Ovary (tissue), 9 donors: ENCODE data around the gene MOSMO. TPM values are rescaled to one million over a fixed set of nuclear protein-coding genes. Genes with fewer than 3 reads are reported as not detected.
"Not testable (repeated sequence)": the region's sequence is repeated elsewhere in the genome, so short reads cannot be mapped to it uniquely, and the experiment has no call there.

Source experiments
- DNase-seq, 5 donors: peaks; one replicate each; pipeline ENCODE4 v3.0.0-alpha.2; 2019 to 2020
- H3K27ac ChIP-seq, 2 donors: fragments of 200-600 bp; one replicate each; pipeline versions ENCODE4 v1.5.1 to v1.8.0; 2019 to 2022
- H3K27me3 ChIP-seq: fragments of 200-600 bp; one replicate; pipeline ENCODE4 v1.8.0; 2022
- H3K36me3 ChIP-seq: fragments of 200-600 bp; sonication (generic); one replicate; pipeline ENCODE4 v1.5.1; 2019
- H3K4me1 ChIP-seq: one replicate; pipeline ENCODE4 v1.8.1; 2013; ENCODE audit warnings: mild to moderate bottlenecking, moderate library complexity; ENCODE audit not compliant: insufficient read depth
- H3K4me3 ChIP-seq: fragments of 200-600 bp; sonication (generic); one replicate; pipeline ENCODE4 v1.5.1; 2017
- H3K9me3 ChIP-seq, 2 donors: fragments of 200-600 bp in 1 of 2; sonication (generic) in 1 of 2; one replicate each; pipeline versions ENCODE4 v1.5.1 to v1.8.1; 2013 to 2019; ENCODE audit warnings: mild to moderate bottlenecking in 1 of 2, moderate library complexity in 1 of 2
- EP300 ChIP-seq: sonication (generic); formaldehyde crosslinking; IDR thresholded peaks from one replicate; pipeline ENCODE4 v1.6.1; 2017; ENCODE audit warnings: antibody characterized with exemption
- POLR2A ChIP-seq: fragments of 450-650 bp; IDR thresholded peaks from one replicate; pipeline ENCODE4 v1.6.1; 2017; ENCODE audit warnings: antibody characterized with exemption, mild to moderate bottlenecking, moderate library complexity
- WGBS, 3 donors: extraction: QIAGEN DNeasy Blood & Tissue Kit in 1 of 3; methylation state at CpG; one replicate each; pipeline versions ENCODE4 v1.1.5 to v1.1.7; 2013 to 2017; 5-methylcytosine and 5-hydroxymethylcytosine counted together
- intact Hi-C, 4 donors: fragments of 100-400 bp; cut with DNase I; formaldehyde crosslinking; loops; one replicate each; pipeline versions ENCODE4 v1.11.0 to v1.15.1; 2022 to 2023
- polyA plus RNA-seq, 2 donors: library from polyadenylated mRNA; stranded (reverse); fragments of 200-250 nt in 1 of 2; fragments of 350-450 nt in 1 of 2; fragmentation: Illumina TruSeq in 1 of 2; extraction: RNeasy Lipid Tissue Mini Kit (QIAGEN cat#74804) in 1 of 2; gene quantifications; one replicate each; pipeline ENCODE4 v1.2.3, GENCODE V29; 2013 to 2014
- total RNA-seq, 7 donors: library from RNA; depleted of rRNA in 2 of 7; stranded (reverse); fragments of >200 nt in 2 of 7; fragmentation: NEBNext Ultra II Directional in 3 of 7; extraction: Animal tissue kit (Norgen Biotek cat#: 25700) in 3 of 7; gene quantifications; one replicate each; pipeline versions ENCODE4 v1.1.0 to v1.2.4, GENCODE V29; 2016 to 2023
- TF ChIP-seq, protein P1 (sequence below), 3 donors: fragments of 450-650 bp in 2 of 3; fragments of 200-600 bp in 1 of 3; IDR thresholded peaks; one replicate each; pipeline versions ENCODE4 v1.5.1 to v1.8.0; 2016 to 2022; ENCODE audit warnings: antibody characterized with exemption in 3 of 3, mild to moderate bottlenecking in 1 of 3
- donor health status: DM: no; HTN: no; CAD: no; lungs with moderate emphysema.
- donor health status: DM: no; HTN: no; CAD: no.
- donor health status: Bipolar disorder and iron deficiency.
- donor health status: DM: yes; HTN: yes; CAD: no.
- donor health status: DM: no; HTN: no; CAD: no.
- donor health status: DM: yes; HTN: yes; CAD: no.

The MOSMO gene
- total and polyA plus RNA-seq, 9 donors = 11.6 to 33.3 (median 18.2) TPM

DNA sequence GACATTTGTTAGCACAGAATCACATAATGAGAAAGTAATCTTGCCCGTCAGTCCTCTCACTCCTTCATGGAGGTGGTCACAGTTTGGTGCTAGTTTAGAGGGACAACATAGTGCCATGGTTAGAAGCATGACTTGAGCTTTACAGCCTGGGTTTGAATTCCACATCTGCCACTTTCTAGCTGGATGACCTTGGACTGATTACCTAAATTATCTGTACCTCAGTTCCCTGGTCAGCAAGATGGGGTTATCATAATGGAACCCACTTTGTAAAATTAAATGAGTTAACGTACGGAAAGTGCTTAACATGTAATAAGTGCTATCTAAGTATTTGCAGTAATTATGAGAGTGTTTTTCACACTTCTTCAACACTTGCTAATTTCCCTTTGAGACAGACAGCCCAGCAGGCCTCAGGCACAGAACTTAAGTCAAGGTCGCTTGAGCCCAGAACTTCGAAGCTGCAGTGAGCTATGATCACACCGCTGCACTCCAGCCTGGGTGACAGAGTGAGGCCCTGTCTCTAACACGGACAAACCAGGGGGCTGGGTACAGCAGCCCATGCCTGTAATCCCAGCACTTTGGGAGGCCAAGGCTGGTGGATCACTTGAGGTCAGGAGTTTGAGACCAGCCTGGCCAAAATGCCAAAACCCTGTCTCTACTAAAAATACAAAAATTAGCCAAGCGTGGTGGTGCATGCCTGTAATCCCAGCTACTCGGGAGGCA, 91.5 kb downstream of the MOSMO start:
- Histone ChIP-seq H3K36me3 (no peaks in the 10 kb centered on the region), H3K9me3 (no peaks in the 10 kb centered on the region), H3K4me3 (no peak overlapping the region), H3K4me1 (no peaks in the 10 kb centered on the region), H3K27me3 (no peaks in the 10 kb centered on the region), H3K27ac (no peak overlapping the region)
- WGBS, 3 donors = 71 to 77% (median 77%) methylated on average over 9 of the region's 9 CpGs
- TF ChIP-seq EP300 (no peak), POLR2A (no peak)
- TF ChIP-seq, protein P1, sequence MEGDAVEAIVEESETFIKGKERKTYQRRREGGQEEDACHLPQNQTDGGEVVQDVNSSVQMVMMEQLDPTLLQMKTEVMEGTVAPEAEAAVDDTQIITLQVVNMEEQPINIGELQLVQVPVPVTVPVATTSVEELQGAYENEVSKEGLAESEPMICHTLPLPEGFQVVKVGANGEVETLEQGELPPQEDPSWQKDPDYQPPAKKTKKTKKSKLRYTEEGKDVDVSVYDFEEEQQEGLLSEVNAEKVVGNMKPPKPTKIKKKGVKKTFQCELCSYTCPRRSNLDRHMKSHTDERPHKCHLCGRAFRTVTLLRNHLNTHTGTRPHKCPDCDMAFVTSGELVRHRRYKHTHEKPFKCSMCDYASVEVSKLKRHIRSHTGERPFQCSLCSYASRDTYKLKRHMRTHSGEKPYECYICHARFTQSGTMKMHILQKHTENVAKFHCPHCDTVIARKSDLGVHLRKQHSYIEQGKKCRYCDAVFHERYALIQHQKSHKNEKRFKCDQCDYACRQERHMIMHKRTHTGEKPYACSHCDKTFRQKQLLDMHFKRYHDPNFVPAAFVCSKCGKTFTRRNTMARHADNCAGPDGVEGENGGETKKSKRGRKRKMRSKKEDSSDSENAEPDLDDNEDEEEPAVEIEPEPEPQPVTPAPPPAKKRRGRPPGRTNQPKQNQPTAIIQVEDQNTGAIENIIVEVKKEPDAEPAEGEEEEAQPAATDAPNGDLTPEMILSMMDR (IDR thresholded peaks at IDR 0.05) = no peak
- DNase-seq = no peak
- intact Hi-C loops = no loop called here

DNA sequence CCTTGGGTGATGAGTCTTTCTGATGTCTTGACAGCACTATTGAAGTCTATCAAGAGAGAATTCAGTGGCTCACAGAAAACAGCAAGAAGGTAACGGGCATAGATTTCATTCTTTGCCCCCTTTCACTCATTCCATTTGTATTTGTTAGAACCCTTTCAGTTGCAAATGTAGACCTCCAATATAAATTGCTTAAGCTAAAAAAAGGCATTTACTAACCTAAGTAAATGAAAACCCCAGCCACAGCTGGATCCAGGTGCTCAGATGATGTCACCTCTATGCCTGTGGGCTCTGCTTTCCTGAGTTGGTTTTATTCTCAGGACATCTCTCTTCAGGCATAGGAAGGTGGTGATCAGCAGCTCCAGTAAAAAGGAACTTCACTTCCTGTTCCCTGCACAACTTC, 95.5 kb downstream of the MOSMO start:
- WGBS, 3 donors = 85 to 98% (median 89%) methylated on average over 1 of the region's 1 CpG
- Histone ChIP-seq H3K9me3 (no peaks in the 10 kb centered on the region), H3K27ac (no peak overlapping the region), H3K36me3 (no peaks in the 10 kb centered on the region), H3K27me3 (no peaks in the 10 kb centered on the region), H3K4me3 (no peak overlapping the region), H3K4me1 (no peaks in the 10 kb centered on the region)
- TF ChIP-seq POLR2A (no peak), EP300 (no peak)
- TF ChIP-seq, protein P1 (IDR thresholded peaks at IDR 0.05) = no peak
- intact Hi-C loops = no loop called here
- DNase-seq = no peak

DNA sequence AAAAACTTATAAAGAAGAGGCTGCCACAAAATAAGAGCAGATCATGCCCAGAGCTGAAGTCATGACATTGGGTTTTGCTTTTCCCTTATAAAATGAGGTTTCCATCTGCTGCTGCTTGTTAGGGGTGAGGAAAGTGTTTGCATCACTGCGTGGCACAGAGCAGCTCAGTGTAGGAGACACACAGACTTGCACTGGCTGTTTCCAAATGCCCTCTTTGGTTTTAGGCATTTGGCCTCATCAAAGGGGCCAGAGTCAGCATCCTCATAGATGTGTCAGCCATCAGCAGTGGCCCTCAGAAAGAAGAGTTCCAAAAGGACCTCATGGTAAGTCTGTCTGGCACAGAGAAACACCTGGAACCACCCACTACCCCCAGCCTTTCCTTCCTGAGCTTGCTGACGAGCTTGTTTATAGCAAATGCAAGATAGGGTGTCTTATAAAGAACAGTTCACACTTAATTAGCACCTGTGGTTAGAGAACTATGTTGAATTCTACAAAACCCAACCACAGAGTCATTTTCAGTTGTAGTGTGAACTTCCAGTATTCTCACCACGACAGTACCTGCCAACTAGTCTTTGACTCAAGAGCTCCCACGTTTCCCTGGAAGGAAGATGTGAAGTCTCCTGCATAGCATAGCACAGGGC, 101.5 kb downstream of the MOSMO start:
- TF ChIP-seq EP300 (no peak), POLR2A (no peak)
- TF ChIP-seq, protein P1 (IDR thresholded peaks at IDR 0.05) = no peak
- intact Hi-C loops = no loop called here
- Histone ChIP-seq H3K27ac (no peak overlapping the region), H3K9me3 (no peaks in the 10 kb centered on the region), H3K4me1 (no peaks in the 10 kb centered on the region), H3K27me3 (no peaks in the 10 kb centered on the region), H3K4me3 (no peak overlapping the region), H3K36me3 (no peaks in the 10 kb centered on the region)
- WGBS, 3 donors = 50 to 60% (median 50%) methylated on average over 4 of the region's 4 CpGs
- DNase-seq = no peak

DNA sequence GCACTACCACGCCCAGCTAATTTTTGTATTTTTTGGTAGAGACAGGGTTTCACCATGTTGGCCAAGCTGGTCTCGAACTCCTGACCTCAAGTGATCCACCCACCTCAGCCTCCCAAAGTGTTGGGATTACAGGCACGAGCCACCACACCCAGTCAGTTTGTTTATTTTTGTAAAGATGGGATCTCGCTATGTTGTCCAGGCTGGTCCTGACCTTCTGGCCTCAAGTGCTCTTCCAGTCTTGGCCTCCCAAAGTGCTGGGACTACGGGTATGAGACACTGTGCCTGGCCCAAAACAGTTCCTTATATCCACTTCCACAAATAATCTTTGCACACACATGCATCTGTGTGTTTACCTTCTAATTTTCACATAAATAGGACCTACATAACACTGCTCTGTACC, 103.7 kb downstream of the MOSMO start:
- H3K9me3 ChIP-seq, H3K27me3 ChIP-seq, intact Hi-C loops, DNase-seq, H3K27ac ChIP-seq, H3K4me1 ChIP-seq, H3K36me3 ChIP-seq, H3K4me3 ChIP-seq: not testable (repeated sequence)
- WGBS, 3 donors = 74 to 76% (median 75%) methylated on average over 5 of the region's 5 CpGs

DNA sequence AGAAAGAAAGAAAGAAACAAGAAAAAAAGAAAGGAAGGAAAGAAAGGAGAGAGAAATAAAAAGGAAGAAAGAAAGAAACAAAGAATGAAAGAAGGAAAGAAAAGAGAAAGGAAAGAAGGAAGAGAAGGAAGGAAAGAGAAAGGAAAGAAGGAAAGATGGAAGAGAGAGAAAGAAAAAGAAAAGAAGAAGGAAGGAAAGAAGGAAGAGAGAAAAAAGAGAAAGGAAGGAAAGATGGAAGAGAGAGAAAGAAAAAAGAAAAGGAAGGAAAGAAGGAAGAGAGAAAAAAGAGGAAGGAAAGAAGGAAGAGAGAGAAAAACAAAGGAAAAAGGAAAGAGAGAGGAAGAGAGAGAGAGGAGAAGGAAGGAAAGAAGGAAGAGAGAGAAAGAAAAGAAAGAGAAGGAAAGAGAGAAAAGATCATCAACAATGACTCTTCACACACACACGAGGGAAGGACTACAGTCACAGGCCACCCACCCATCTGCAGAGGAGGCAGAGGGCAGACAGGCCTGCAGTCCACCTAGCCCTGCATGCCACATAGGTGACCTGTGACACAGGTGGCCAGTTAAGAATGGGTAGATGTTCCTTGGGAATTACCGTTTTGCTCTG, 108.3 kb downstream of the MOSMO start:
- Histone ChIP-seq H3K36me3 (no peaks in the 10 kb centered on the region), H3K9me3 (no peaks in the 10 kb centered on the region), H3K4me3 (no peak overlapping the region), H3K27me3 (no peaks in the 10 kb centered on the region), H3K27ac (no peak overlapping the region), H3K4me1 (no peaks in the 10 kb centered on the region)
- WGBS, 3 donors = 65 to 81% (median 79%) methylated on average over 2 of the region's 2 CpGs
- TF ChIP-seq POLR2A = no peak
- DNase-seq = no peak
- intact Hi-C loops = no loop called here
